Ascending aorta (tissue), 2 donors: Measurements from ENCODE around the gene TLL2. TPM values are rescaled to one million over a fixed set of nuclear protein-coding genes. Genes with fewer than 3 reads are reported as not detected.

ENCODE experiments used
- DNase-seq, 2 donors: peaks; one replicate each; pipeline ENCODE4 v3.0.0-alpha.2; 2019; ENCODE audit warnings: low spot score in 2 of 2
- H3K27ac ChIP-seq, 2 donors: fragments of 200-600 bp; sonication (generic); one replicate each; pipeline ENCODE4 v1.5.1; 2016 to 2017; ENCODE audit warnings: mild to moderate bottlenecking in 1 of 2
- H3K27me3 ChIP-seq: fragments of 200-600 bp; sonication (generic); one replicate; pipeline ENCODE4 v1.5.1; 2017
- H3K36me3 ChIP-seq, 2 donors: fragments of 200-600 bp; sonication (generic); one replicate each; pipeline ENCODE4 v1.5.1; 2016
- H3K4me1 ChIP-seq, 2 donors: fragments of 200-600 bp; sonication (generic); one replicate each; pipeline ENCODE4 v1.5.1; 2016 to 2017; ENCODE audit warnings: mild to moderate bottlenecking in 1 of 2
- H3K4me3 ChIP-seq, 2 donors: fragments of 200-600 bp; sonication (generic); one replicate each; pipeline ENCODE4 v1.5.1; 2016 to 2017; ENCODE audit warnings: mild to moderate bottlenecking in 1 of 2
- H3K9me3 ChIP-seq, 2 donors: fragments of 200-600 bp; sonication (generic); one replicate each; pipeline ENCODE4 v1.5.1; 2016
- intact Hi-C: fragments of 100-400 bp; cut with DNase I; formaldehyde crosslinking; loops from one replicate; pipeline ENCODE4 v1.15.1; 2023
- total RNA-seq: library from RNA; depleted of rRNA; stranded (reverse); fragments of >200 nt; gene quantifications from one replicate; pipeline ENCODE4 v1.1.0, GENCODE V29; 2016
- TF ChIP-seq, protein P1 (sequence below), 3 experiments: fragments of 200-600 bp in 2 of 3; fragments of 450-650 bp in 1 of 3; sonication (generic) in 2 of 3; IDR thresholded peaks; one replicate each; pipeline ENCODE4 v1.5.1; 2016 to 2019; ENCODE audit warnings: antibody characterized with exemption in 3 of 3, mild to moderate bottlenecking in 1 of 3, moderate library complexity in 1 of 3

TLL2 gene
- total RNA-seq, 1 donor from 2014 or later = not detected

DNA sequence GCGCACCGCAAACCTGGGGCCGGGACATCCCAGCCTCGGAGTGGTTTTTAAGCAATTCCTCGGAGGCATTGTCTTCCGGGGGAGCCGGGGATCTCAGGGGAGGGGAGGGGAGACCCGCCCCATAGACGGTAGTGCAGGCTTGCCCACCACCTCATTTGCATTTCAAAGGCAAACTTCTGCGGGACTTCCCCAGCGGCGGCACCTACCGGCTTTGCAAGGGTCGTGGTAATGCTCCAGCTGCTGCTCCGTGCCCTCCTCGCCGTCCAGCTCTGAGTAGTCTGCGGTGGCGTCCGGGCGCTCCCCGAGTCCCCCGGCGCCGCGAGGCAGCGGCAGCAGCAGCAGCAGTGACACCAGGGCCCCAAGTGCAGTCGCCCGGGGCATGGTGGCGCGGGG, 425 bp downstream of the TLL2 start:
- Histone ChIP-seq H3K4me3 (peak overlapping the region; percentile 32 to 83), H3K4me1 (peaks cover 6 to 9% of the 10 kb centered on the region in 2 donors), H3K27me3 (no peaks in the 10 kb centered on the region), H3K9me3 (no peaks in the 10 kb centered on the region), H3K36me3 (no peaks in the 10 kb centered on the region), H3K27ac (peak overlapping the region in 1 of 2 donors; percentile 39)
- DNase-seq = no peak
- TF ChIP-seq, protein P1, sequence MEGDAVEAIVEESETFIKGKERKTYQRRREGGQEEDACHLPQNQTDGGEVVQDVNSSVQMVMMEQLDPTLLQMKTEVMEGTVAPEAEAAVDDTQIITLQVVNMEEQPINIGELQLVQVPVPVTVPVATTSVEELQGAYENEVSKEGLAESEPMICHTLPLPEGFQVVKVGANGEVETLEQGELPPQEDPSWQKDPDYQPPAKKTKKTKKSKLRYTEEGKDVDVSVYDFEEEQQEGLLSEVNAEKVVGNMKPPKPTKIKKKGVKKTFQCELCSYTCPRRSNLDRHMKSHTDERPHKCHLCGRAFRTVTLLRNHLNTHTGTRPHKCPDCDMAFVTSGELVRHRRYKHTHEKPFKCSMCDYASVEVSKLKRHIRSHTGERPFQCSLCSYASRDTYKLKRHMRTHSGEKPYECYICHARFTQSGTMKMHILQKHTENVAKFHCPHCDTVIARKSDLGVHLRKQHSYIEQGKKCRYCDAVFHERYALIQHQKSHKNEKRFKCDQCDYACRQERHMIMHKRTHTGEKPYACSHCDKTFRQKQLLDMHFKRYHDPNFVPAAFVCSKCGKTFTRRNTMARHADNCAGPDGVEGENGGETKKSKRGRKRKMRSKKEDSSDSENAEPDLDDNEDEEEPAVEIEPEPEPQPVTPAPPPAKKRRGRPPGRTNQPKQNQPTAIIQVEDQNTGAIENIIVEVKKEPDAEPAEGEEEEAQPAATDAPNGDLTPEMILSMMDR (IDR thresholded peaks at IDR 0.05) = no peak
- intact Hi-C loops = loop anchor here (1.0 to 5.0 kb wide), 3 partner anchors 74 to 319 kb away; partner anchors contain the start of genes LCOR and TM9SF3

DNA sequence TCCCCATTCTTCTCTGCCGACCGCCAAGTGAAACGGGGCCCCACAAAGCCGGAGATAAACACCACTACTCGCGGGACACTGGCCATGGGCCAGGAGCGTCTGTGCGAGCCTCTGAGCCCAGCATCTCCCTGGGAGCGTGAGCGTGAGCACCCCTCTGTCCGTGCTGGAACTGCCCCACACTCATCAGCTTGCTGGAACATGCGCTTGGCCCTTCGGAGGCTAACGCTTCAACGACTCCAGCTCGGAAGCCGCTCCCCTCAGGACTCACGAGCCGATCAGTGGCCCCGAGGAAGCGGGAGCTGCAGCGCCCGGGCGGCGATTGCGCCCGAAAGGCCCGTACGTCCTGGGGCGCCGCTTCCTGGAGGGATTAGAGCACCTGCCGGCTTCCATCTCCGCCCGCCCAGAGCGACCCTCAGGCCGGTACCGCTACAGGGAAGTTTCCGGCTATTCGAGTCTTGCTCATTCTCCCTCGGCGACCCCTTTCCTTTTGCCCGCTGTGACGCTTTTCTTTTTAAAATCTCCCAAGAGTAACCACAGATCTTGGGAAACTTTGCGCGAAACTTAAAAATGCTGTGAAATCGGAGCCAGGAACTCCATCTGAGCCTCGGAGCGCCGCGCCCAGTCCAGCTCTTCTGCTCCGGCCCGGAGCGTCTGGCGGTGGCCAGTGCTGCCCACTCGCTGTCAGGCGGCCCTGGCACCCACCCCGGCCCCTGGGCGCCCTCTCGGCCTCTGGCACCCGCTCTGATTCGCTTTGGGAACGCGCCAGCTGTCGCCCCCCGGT, 1.0 kb downstream of the TLL2 start:
- Histone ChIP-seq H3K36me3 (no peaks in the 10 kb centered on the region), H3K4me1 (peaks cover 6 to 9% of the 10 kb centered on the region in 2 donors), H3K9me3 (no peaks in the 10 kb centered on the region), H3K4me3 (peak overlapping the region; percentile 32 to 83), H3K27me3 (no peaks in the 10 kb centered on the region), H3K27ac (no peak overlapping the region)
- no peak for DNase-seq
- intact Hi-C loops = loop anchor here (1.0 to 5.0 kb wide), 3 partner anchors 74 to 320 kb away; partner anchors contain the start of genes LCOR and TM9SF3
- TF ChIP-seq, protein P1 (IDR thresholded peaks at IDR 0.05) = no peak

DNA sequence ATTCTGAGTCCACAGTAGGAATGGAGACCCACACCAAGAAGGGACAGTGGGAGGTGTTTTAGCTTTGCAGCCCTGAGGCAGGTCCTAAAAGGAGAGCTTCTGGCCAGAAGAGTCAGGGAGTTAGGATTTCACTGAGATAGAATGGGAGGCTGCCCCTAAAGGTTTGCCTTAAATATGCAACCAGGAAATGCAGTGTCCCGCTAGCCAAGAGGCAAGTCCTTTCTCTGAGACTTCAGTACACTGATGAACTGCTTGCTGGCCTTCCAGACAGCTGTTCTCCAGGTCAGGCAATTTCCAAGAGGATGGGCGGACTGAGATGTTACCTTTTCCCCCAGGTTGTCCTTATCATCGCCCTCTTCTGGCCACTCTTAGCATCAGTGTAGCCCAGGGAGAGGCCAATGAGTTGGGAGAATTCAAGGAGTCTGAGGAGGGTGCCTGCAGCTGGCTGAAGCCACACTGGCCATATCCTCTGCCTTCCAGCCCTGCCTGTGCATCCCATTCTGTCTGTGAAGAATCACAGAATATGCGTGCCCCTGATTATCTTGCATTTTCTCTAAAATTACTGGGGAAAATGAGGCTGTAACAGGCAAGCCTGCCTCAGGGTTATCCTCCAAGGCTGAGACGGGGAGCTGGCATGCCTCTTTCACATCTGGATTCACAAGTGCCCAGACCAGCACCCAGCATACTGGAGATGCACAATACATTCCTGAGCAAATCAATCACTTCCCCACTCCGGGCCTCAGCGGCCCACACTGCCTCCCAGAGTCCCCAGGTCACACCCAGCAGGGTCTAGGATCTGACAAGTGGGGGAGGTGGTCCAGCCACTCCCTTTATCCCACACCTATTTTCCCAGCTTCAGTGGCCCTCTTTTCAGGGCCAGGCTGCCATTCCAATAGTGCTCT, 2.4 kb downstream of the TLL2 start:
- Histone ChIP-seq H3K9me3 (no peaks in the 10 kb centered on the region), H3K4me1 (peaks cover 6 to 9% of the 10 kb centered on the region in 2 donors), H3K4me3 (no peak overlapping the region), H3K36me3 (no peaks in the 10 kb centered on the region), H3K27me3 (no peaks in the 10 kb centered on the region), H3K27ac (no peak overlapping the region)
- TF ChIP-seq, protein P1 (IDR thresholded peaks at IDR 0.05) = peak in 2 of 3 experiments; percentile 13 to 39
- intact Hi-C loops = loop anchor here (5.0 kb wide), 1 partner anchor 321 kb away; the partner anchor contains the start of gene LCOR
- no peak for DNase-seq

DNA sequence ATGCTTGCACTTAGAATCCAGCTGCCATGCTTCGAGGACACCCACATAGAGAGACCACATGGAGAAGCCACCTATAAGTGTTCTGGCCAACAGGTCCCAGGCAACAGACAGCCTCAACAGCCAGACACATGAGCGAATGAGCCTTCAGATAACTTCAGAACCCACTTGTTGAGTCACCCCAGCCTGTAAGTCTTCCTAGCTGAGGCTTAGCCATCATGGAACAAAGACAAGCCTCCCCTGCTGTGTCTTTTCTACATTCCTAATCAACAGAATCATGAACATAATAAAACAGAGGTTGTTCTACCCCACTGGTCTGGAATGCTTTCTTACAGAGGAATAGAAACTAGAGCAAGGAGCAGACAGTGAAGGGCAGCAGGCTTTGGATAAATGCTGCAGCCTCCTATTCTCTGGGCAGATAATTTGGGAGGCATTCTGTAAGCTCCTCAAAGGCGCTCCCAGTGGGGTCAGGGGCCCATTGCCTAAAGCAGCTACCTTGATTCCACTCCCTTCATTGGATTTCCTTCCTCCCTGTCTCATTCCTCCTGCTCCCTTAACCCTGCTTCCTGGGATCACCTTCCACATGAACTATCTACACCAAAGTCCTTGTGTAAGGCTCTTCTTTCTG, 4.6 kb downstream of the TLL2 start:
- Histone ChIP-seq H3K27ac (no peak overlapping the region), H3K4me3 (no peak overlapping the region), H3K27me3 (no peaks in the 10 kb centered on the region), H3K4me1 (peaks cover 6 to 7% of the 10 kb centered on the region in 2 donors), H3K36me3 (no peaks in the 10 kb centered on the region), H3K9me3 (no peaks in the 10 kb centered on the region)
- TF ChIP-seq, protein P1 (IDR thresholded peaks at IDR 0.05) = no peak
- intact Hi-C loops = no loop called here
- DNase-seq = no peak

DNA sequence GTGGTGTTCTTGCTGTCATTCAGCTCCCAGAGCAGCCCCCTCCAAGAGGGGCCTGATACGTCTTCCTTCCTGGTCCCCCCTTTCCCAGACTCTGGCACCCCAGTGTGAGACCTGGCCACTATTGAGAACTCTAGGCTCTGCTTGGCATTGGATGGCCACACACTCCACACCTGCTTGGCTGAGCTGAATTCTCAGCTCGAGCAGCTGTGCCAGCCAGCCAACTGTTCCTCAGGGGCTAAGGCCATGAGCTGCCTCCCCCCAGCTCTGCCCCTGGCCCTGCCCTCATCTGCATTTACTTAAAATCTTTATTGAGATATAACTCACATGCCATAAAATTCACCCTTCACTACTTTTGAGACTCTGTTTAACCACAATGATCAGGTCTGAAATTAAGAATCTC, 6.7 kb downstream of the TLL2 start:
- Histone ChIP-seq H3K4me3 (no peak overlapping the region), H3K27ac (no peak overlapping the region), H3K4me1 (no peaks in the 10 kb centered on the region), H3K9me3 (no peaks in the 10 kb centered on the region), H3K36me3 (no peaks in the 10 kb centered on the region), H3K27me3 (no peaks in the 10 kb centered on the region)
- TF ChIP-seq, protein P1 (IDR thresholded peaks at IDR 0.05) = no peak
- intact Hi-C loops = no loop called here
- DNase-seq = no peak
